Duodenal mucosa (tissue), 2 donors: Measurements from ENCODE around the gene SUGCT.
"Not testable (repeated sequence)": the region's sequence is repeated elsewhere in the genome, so short reads cannot be mapped to it uniquely, and the experiment has no call there.

Experiments
- H3K27ac ChIP-seq: one replicate; pipeline ENCODE4 v1.7.0; 2013; ENCODE audit warnings: low read depth, low read length
- H3K27me3 ChIP-seq, 2 donors: one replicate each; pipeline ENCODE4 v1.7.0; 2013; ENCODE audit warnings: low read length in 2 of 2, control low read depth in 1 of 2; ENCODE audit not compliant: insufficient read depth in 2 of 2, control insufficient read depth in 1 of 2
- H3K36me3 ChIP-seq, 2 donors: one replicate each; pipeline ENCODE4 v1.7.0; 2013; ENCODE audit warnings: low read length in 2 of 2, control low read depth in 1 of 2; ENCODE audit not compliant: insufficient read depth in 2 of 2, control insufficient read depth in 1 of 2
- H3K4me1 ChIP-seq, 2 donors: one replicate each; pipeline ENCODE4 v1.7.0; 2013; ENCODE audit warnings: low read length in 2 of 2, control low read depth in 1 of 2; ENCODE audit not compliant: insufficient read depth in 2 of 2, control insufficient read depth in 1 of 2
- H3K4me3 ChIP-seq, 2 donors: one replicate each; pipeline ENCODE4 v1.7.0; 2013; ENCODE audit warnings: low read length in 2 of 2, low read depth in 1 of 2
- H3K9ac ChIP-seq, 2 donors: one replicate each; pipeline ENCODE4 v1.7.0; 2013; ENCODE audit warnings: low read length in 2 of 2, low read depth in 1 of 2
- H3K9me3 ChIP-seq, 2 donors: one replicate each; pipeline ENCODE4 v1.7.0; 2013; ENCODE audit warnings: low read length in 2 of 2, control low read depth in 1 of 2; ENCODE audit not compliant: control insufficient read depth in 1 of 2

SUGCT gene

GRCh38 chr7:40239755-40240303, 105.0 kb downstream of the SUGCT start:
- peaks cover 5 to 8% of the 10 kb centered on the region in 2 donors for H3K4me1 ChIP-seq
- no peak overlapping the region for H3K4me3 ChIP-seq
- H3K27ac ChIP-seq: no peak overlapping the region
- H3K36me3 ChIP-seq: no peaks in the 10 kb centered on the region
- no peaks in the 10 kb centered on the region for H3K27me3 ChIP-seq
- H3K9me3 ChIP-seq: no peaks in the 10 kb centered on the region
- no peak overlapping the region for H3K9ac ChIP-seq

GRCh38 chr7:40243076-40243475, 108.3 kb downstream of the SUGCT start:
- Histone ChIP-seq H3K27me3 (no peaks in the 10 kb centered on the region), H3K9me3 (no peaks in the 10 kb centered on the region), H3K4me1 (peaks cover 5 to 8% of the 10 kb centered on the region in 2 donors), H3K36me3 (no peaks in the 10 kb centered on the region), H3K9ac (no peak overlapping the region), H3K4me3 (no peak overlapping the region), H3K27ac (no peak overlapping the region)

- Histone ChIP-seq H3K4me3 (no peak overlapping the region), H3K9me3 (no peaks in the 10 kb centered on the region), H3K36me3 (no peaks in the 10 kb centered on the region), H3K27me3 (no peaks in the 10 kb centered on the region), H3K4me1 (peaks cover 5 to 8% of the 10 kb centered on the region in 2 donors), H3K27ac (no peak overlapping the region), H3K9ac (no peak overlapping the region)
Measured at GRCh38 chr7:40244226-40244625, 109.4 kb downstream of the SUGCT start.

GRCh38 chr7:40248681-40249080, 113.9 kb downstream of the SUGCT start:
- Histone ChIP-seq H3K4me3 (no peak overlapping the region), H3K27me3 (no peaks in the 10 kb centered on the region), H3K36me3 (no peaks in the 10 kb centered on the region), H3K9ac (no peak overlapping the region), H3K4me1 (no peaks in the 10 kb centered on the region), H3K9me3 (no peaks in the 10 kb centered on the region), H3K27ac (no peak overlapping the region)

- H3K9ac ChIP-seq, H3K9me3 ChIP-seq, H3K27me3 ChIP-seq, H3K36me3 ChIP-seq, H3K27ac ChIP-seq, H3K4me3 ChIP-seq, H3K4me1 ChIP-seq: not testable (repeated sequence)
Measured at GRCh38 chr7:40253444-40253843, 118.6 kb downstream of the SUGCT start.

GRCh38 chr7:40263752-40264390, 129.1 kb downstream of the SUGCT start:
- no peak overlapping the region for H3K4me3 ChIP-seq
- no peaks in the 10 kb centered on the region for H3K9me3 ChIP-seq
- H3K27me3 ChIP-seq: no peaks in the 10 kb centered on the region
- no peaks in the 10 kb centered on the region for H3K36me3 ChIP-seq
- H3K4me1 ChIP-seq: no peaks in the 10 kb centered on the region
- no peak overlapping the region for H3K9ac ChIP-seq
- no peak overlapping the region for H3K27ac ChIP-seq

GRCh38 chr7:40267583-40267982, 132.8 kb downstream of the SUGCT start:
- no peak overlapping the region for H3K27ac ChIP-seq
- H3K36me3 ChIP-seq: no peaks in the 10 kb centered on the region
- H3K27me3 ChIP-seq: no peaks in the 10 kb centered on the region
- H3K4me3 ChIP-seq: no peak overlapping the region
- no peak overlapping the region for H3K9ac ChIP-seq
- no peaks in the 10 kb centered on the region for H3K4me1 ChIP-seq
- no peaks in the 10 kb centered on the region for H3K9me3 ChIP-seq

GRCh38 chr7:40268810-40269209, 134.0 kb downstream of the SUGCT start:
- not testable (repeated sequence) for H3K4me3 ChIP-seq, H3K36me3 ChIP-seq, H3K9me3 ChIP-seq, H3K27ac ChIP-seq, H3K9ac ChIP-seq, H3K4me1 ChIP-seq, H3K27me3 ChIP-seq

- no peaks in the 10 kb centered on the region for H3K9me3 ChIP-seq
- H3K27me3 ChIP-seq: no peaks in the 10 kb centered on the region
- no peaks in the 10 kb centered on the region for H3K36me3 ChIP-seq
- no peak overlapping the region for H3K4me3 ChIP-seq
- H3K9ac ChIP-seq: no peak overlapping the region
- H3K27ac ChIP-seq: no peak overlapping the region
- H3K4me1 ChIP-seq: no peaks in the 10 kb centered on the region
Measured at GRCh38 chr7:40276061-40276460, 141.3 kb downstream of the SUGCT start.

- Histone ChIP-seq H3K4me1 (no peaks in the 10 kb centered on the region), H3K27ac (no peak overlapping the region), H3K9ac (no peak overlapping the region), H3K36me3 (no peaks in the 10 kb centered on the region), H3K4me3 (no peak overlapping the region), H3K27me3 (no peaks in the 10 kb centered on the region), H3K9me3 (no peaks in the 10 kb centered on the region)
Measured at GRCh38 chr7:40279991-40280390, 145.2 kb downstream of the SUGCT start.
